ENCODE data around the gene NOP56. TPM values are rescaled to one million over a fixed set of nuclear protein-coding genes. Genes with fewer than 3 reads are reported as not detected.

The NOP56 gene
- total RNA-seq, 2 donors from 2014 or later, result 254 to 274 TPM

DNA sequence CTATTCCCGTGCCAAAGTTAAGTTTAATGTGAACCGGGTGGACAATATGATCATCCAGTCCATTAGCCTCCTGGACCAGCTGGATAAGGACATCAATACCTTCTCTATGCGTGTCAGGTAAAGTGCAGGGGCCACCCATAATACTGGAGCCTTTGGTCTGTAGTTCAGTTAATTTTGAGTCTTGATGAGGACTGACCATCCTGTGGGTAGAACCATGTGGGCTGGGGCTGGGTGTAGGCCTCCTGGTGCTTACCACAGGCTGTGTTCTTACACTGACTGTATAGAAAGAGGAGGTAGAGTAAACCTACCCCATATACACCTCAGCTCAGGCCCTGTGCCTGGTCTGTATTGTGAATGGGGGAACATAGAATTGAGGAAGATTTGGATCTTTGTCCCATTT lies 2.4 kb downstream of the NOP56 start:
- peak overlapping the region; percentile 91 for H3K27ac Mint-ChIP-seq
- H3K27me3 Mint-ChIP-seq, result no peaks in the 10 kb centered on the region
- no peaks in the 10 kb centered on the region for H3K9me3 ChIP-seq (ENCODE audit: control insufficient read depth, low read length, poor library complexity, severe bottlenecking)
- H3K4me3 Mint-ChIP-seq, result peak overlapping the region; percentile 91
- DNase-seq (no peak), ATAC-seq (no peak)
- H3K36me3 Mint-ChIP-seq (ENCODE audit: low read depth), result peaks cover 11% of the 10 kb centered on the region
- peaks cover 32% of the 10 kb centered on the region for H3K4me1 Mint-ChIP-seq

- peaks cover 32% of the 10 kb centered on the region for H3K4me1 Mint-ChIP-seq
- no peak for DNase-seq
- no peak for ATAC-seq
- peak overlapping the region; percentile 91 for H3K27ac Mint-ChIP-seq
- no peaks in the 10 kb centered on the region for H3K27me3 Mint-ChIP-seq
- H3K4me3 Mint-ChIP-seq, result no peak overlapping the region
- no peaks in the 10 kb centered on the region for H3K9me3 ChIP-seq (ENCODE audit: control insufficient read depth, low read length, poor library complexity, severe bottlenecking)
- H3K36me3 Mint-ChIP-seq (ENCODE audit: low read depth), result peaks cover 12% of the 10 kb centered on the region
These were observed 3.1 kb downstream of the NOP56 start for GRCh38 chr20:2655331-2656116.

DNA sequence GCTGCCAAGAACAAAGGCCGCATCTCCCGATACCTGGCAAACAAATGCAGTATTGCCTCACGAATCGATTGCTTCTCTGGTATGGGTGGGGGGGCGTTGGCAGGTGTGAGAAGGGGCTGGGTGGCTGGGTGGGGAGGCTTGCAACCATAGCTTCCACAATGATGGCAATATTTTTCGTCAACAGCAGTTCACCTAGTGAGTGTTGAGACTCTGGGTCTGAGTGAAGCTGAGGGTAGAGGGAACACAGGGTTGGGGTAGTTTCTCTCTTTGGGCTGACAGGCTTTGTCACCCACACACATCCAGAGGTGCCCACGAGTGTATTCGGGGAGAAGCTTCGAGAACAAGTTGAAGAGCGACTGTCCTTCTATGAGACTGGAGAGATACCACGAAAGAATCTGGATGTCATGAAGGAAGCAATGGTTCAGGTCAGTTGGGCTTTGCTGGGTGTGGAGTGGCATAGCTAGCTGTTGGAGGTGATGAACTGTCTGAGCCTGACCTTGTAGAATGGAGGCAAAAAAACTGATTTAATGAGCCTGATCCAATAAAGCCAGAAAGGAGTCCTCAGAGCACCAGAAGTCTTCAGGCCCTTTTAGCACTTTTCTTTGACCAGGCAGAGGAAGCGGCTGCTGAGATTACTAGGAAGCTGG lies 4.2 kb downstream of the NOP56 start:
- H3K27me3 Mint-ChIP-seq, result no peaks in the 10 kb centered on the region
- H3K27ac Mint-ChIP-seq, result no peak overlapping the region
- H3K36me3 Mint-ChIP-seq (ENCODE audit: low read depth), result peaks cover 14% of the 10 kb centered on the region
- no peaks in the 10 kb centered on the region for H3K9me3 ChIP-seq (ENCODE audit: control insufficient read depth, low read length, poor library complexity, severe bottlenecking)
- no peak overlapping the region for H3K4me3 Mint-ChIP-seq
- ATAC-seq, result no peak
- peaks cover 34% of the 10 kb centered on the region for H3K4me1 Mint-ChIP-seq
- no peak for DNase-seq

GRCh38 chr20:2657241-2657640 lies 4.8 kb downstream of the NOP56 start:
- H3K9me3 ChIP-seq (ENCODE audit: control insufficient read depth, low read length, poor library complexity, severe bottlenecking), result no peaks in the 10 kb centered on the region
- H3K4me3 Mint-ChIP-seq, result no peak overlapping the region
- DNase-seq (no peak), ATAC-seq (no peak)
- H3K27me3 Mint-ChIP-seq, result no peaks in the 10 kb centered on the region
- H3K27ac Mint-ChIP-seq, result no peak overlapping the region
- peaks cover 19% of the 10 kb centered on the region for H3K36me3 Mint-ChIP-seq (ENCODE audit: low read depth)
- peaks cover 39% of the 10 kb centered on the region for H3K4me1 Mint-ChIP-seq

DNA sequence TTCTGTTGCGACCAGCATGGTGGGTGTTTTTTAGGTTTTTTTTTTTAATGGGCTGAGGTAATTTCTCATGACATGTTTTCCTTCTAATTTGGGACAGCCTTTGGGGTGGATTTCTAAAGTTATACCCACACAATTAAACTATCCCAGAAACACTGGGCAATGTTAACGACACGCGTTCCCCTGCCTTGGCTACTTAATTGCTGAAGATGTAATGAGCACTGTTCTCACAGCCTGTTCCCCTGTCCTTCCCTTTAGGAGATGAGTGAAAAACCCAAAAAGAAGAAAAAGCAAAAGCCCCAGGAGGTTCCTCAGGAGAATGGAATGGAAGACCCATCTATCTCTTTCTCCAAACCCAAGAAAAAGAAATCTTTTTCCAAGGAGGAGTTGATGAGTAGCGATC lies 5.2 kb downstream of the NOP56 start:
- ATAC-seq, result no peak
- peaks cover 20% of the 10 kb centered on the region for H3K36me3 Mint-ChIP-seq (ENCODE audit: low read depth)
- no peak for DNase-seq
- H3K4me1 Mint-ChIP-seq, result peaks cover 41% of the 10 kb centered on the region
- H3K9me3 ChIP-seq (ENCODE audit: control insufficient read depth, low read length, poor library complexity, severe bottlenecking), result no peaks in the 10 kb centered on the region
- no peaks in the 10 kb centered on the region for H3K27me3 Mint-ChIP-seq
- no peak overlapping the region for H3K4me3 Mint-ChIP-seq
- H3K27ac Mint-ChIP-seq, result no peak overlapping the region

GRCh38 chr20:2658414-2659354 lies 6.3 kb downstream of the NOP56 start:
- H3K36me3 Mint-ChIP-seq (ENCODE audit: low read depth), result peaks cover 20% of the 10 kb centered on the region
- peak overlapping the region; percentile 75 for H3K4me3 Mint-ChIP-seq
- H3K27ac Mint-ChIP-seq, result peak overlapping the region; percentile 88
- DNase-seq (no peak), ATAC-seq (peak; percentile 22)
- H3K4me1 Mint-ChIP-seq, result peaks cover 46% of the 10 kb centered on the region
- no peaks in the 10 kb centered on the region for H3K27me3 Mint-ChIP-seq
- H3K9me3 ChIP-seq (ENCODE audit: control insufficient read depth, low read length, poor library complexity, severe bottlenecking), result no peaks in the 10 kb centered on the region

GRCh38 chr20:2659547-2659946 lies 7.1 kb downstream of the NOP56 start:
- H3K36me3 Mint-ChIP-seq (ENCODE audit: low read depth), result peaks cover 22% of the 10 kb centered on the region
- H3K9me3 ChIP-seq (ENCODE audit: control insufficient read depth, low read length, poor library complexity, severe bottlenecking), result no peaks in the 10 kb centered on the region
- no peaks in the 10 kb centered on the region for H3K27me3 Mint-ChIP-seq
- peak overlapping the region; percentile 66 for H3K4me3 Mint-ChIP-seq
- no peak overlapping the region for H3K27ac Mint-ChIP-seq
- H3K4me1 Mint-ChIP-seq, result peaks cover 44% of the 10 kb centered on the region
- DNase-seq (no peak), ATAC-seq (no peak)

- H3K4me3 Mint-ChIP-seq, result peak overlapping the region; percentile 96
- peak overlapping the region; percentile 97 for H3K27ac Mint-ChIP-seq
- ATAC-seq, result no peak
These were observed 11.0 kb downstream of the NOP56 start for GRCh38 chr20:2663364-2663886.

DNA sequence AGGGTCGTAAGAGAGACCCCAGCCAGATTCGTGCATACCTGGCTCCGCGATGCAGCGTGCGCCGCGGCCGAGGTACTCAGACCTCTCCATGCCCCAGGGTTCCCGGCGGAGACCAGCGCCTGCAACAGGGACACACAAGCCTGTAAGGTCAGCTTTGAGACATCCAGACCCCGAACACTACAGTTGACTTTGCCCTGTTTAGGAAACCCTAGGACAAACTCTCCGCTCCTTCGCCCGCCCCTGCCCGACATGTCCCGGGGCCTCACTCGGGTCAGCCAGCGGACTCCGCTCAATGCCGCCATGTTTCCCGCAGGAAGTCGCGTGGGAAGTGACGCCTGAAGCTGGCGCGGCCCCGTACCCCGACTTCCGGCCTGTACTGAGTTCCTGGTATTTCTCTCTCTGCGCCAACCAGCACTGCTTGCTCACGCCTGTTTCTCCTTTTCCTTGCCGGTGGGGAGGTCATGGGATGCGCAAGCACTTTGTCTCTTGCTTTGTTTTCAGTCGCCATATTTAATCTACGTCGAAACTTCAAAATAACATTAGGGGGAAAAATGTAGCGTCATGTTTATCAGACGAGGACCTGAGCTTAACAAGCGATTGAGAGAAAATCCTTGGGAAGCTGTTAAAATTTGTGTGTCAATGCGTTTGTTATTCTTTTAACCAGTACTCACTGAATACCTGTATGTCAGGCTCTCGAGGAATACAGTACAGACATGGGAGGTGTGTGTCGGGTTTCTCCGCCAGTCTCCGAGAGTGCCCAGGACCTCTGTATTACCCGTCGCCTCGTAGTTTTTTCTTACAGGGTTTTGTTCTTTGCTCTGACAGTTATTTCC lies 11.7 kb downstream of the NOP56 start, which contains the start of gene IDH3B:
Gene IDH3B (minus strand): TSS at position 330 of the 833 bp plus-strand sequence. CDS start 28 bp downstream, at position 302.
- Mint-ChIP-seq H3K27me3 (peaks cover 10% of the 10 kb centered on the region), H3K27ac (peak within 1 kb of the TSS; percentile 97), H3K36me3 (ENCODE audit: low read depth) (peaks cover 15% of the 10 kb centered on the region), H3K4me1 (peaks cover 31% of the 10 kb centered on the region), H3K4me3 (peak within 1 kb of the TSS; percentile 96)
- H3K9me3 ChIP-seq (ENCODE audit: control insufficient read depth, low read length, poor library complexity, severe bottlenecking), result no peaks in the 10 kb centered on the region
- peak; percentile 78 to 84 (median 81) for DNase-seq
- peak; percentile 99 for ATAC-seq

More at GRCh38 chr20:2663364-2663886, 11.0 kb downstream of the NOP56 start:
- DNase-seq, result no peak
- peaks cover 22% of the 10 kb centered on the region for H3K36me3 Mint-ChIP-seq (ENCODE audit: low read depth)
- H3K9me3 ChIP-seq (ENCODE audit: control insufficient read depth, low read length, poor library complexity, severe bottlenecking), result no peaks in the 10 kb centered on the region
- peaks cover 36% of the 10 kb centered on the region for H3K4me1 Mint-ChIP-seq
- H3K27me3 Mint-ChIP-seq, result peaks cover 5% of the 10 kb centered on the region

DNA sequence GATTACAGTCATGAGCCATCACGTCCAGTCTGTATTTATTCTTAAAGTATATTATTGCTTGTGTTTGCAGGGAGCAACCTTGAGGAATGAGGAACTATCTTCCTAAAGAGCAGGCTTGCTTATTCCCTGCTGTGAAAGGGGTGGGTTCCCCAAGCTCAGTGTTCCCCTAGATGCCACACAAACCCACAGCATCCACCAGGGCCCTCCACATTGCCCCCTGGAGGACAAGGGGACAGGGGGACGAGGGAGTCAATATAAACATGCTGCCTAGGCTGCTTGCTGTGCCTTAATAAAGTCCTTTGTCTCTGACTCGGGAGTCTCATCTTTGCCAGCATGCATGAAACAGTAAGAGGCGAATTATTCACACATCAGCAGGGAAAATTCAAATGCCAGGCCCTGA lies 19.5 kb downstream of the NOP56 start:
- Mint-ChIP-seq H3K4me1 (peaks cover 3% of the 10 kb centered on the region), H3K27me3 (peaks cover 13% of the 10 kb centered on the region), H3K4me3 (no peak overlapping the region), H3K36me3 (ENCODE audit: low read depth) (no peaks in the 10 kb centered on the region), H3K27ac (peak overlapping the region; percentile 53)
- no peak for ATAC-seq
- no peak for DNase-seq
- no peaks in the 10 kb centered on the region for H3K9me3 ChIP-seq (ENCODE audit: control insufficient read depth, low read length, poor library complexity, severe bottlenecking)

GRCh38 chr20:2672446-2672845 lies 20.0 kb downstream of the NOP56 start:
- ATAC-seq, result no peak
- peaks cover 3% of the 10 kb centered on the region for H3K4me1 Mint-ChIP-seq
- no peak overlapping the region for H3K4me3 Mint-ChIP-seq
- no peaks in the 10 kb centered on the region for H3K9me3 ChIP-seq (ENCODE audit: control insufficient read depth, low read length, poor library complexity, severe bottlenecking)
- no peaks in the 10 kb centered on the region for H3K36me3 Mint-ChIP-seq (ENCODE audit: low read depth)
- no peak overlapping the region for H3K27ac Mint-ChIP-seq
- H3K27me3 Mint-ChIP-seq, result peaks cover 14% of the 10 kb centered on the region
- DNase-seq, result no peak

- Mint-ChIP-seq H3K36me3 (ENCODE audit: low read depth) (no peaks in the 10 kb centered on the region), H3K4me3 (no peak overlapping the region), H3K27me3 (peaks cover 13% of the 10 kb centered on the region), H3K27ac (peak overlapping the region; percentile 67), H3K4me1 (peaks cover under 1% of the 10 kb centered on the region)
- DNase-seq, result no peak
- ATAC-seq, result no peak
- no peaks in the 10 kb centered on the region for H3K9me3 ChIP-seq (ENCODE audit: control insufficient read depth, low read length, poor library complexity, severe bottlenecking)
These were observed 21.0 kb downstream of the NOP56 start for GRCh38 chr20:2673453-2673852.

Data from T-helper 17 cell (primary cell).